GM20000 (cell line): ENCODE results near the gene ZP2.

ENCODE experiments used
- DNase-seq: peaks from one replicate; pipeline ENCODE4 v3.0.0; 2012; ENCODE audit warnings: low spot score
- CTCF ChIP-seq: IDR thresholded peaks from 2 replicates; pipeline ENCODE4 v1.5.1; 2012; ENCODE audit warnings: mild to moderate bottlenecking, control low read depth; ENCODE audit errors: extremely low read depth, missing control alignments

Gene ZP2

GRCh38 chr16:21242756-21243155 is 31.4 kb upstream of the ZP2 start:
- no peak for TF ChIP-seq CTCF
- DNase-seq = no peak

GRCh38 chr16:21239646-21240045 is 28.3 kb upstream of the ZP2 start:
- DNase-seq = no peak
- TF ChIP-seq CTCF = no peak

- no peak for TF ChIP-seq CTCF
- DNase-seq = no peak
Measured at GRCh38 chr16:21236831-21237230, 25.5 kb upstream of the ZP2 start.

- no peak for TF ChIP-seq CTCF
Measured at GRCh38 chr16:21235199-21235585, 23.8 kb upstream of the ZP2 start.

GRCh38 chr16:21233521-21234150 is 22.3 kb upstream of the ZP2 start, which contains the start of gene ANKS4B:
Gene ANKS4B (plus strand): TSS chr16:21233699. CDS start chr16:21233738, 39 bp downstream.
- TF ChIP-seq CTCF = no peak
- no peak for DNase-seq

More at GRCh38 chr16:21235199-21235585, 23.8 kb upstream of the ZP2 start:
- no peak for DNase-seq

- TF ChIP-seq CTCF = no peak
Measured at GRCh38 chr16:21233045-21233520, 21.7 kb upstream of the ZP2 start.

GRCh38 chr16:21228361-21228872 is 17.0 kb upstream of the ZP2 start:
- TF ChIP-seq CTCF = no peak
- DNase-seq = no peak

More at GRCh38 chr16:21233045-21233520, 21.7 kb upstream of the ZP2 start:
- no peak for DNase-seq
